Measurements from ENCODE around the gene DPH1. TPM values are rescaled to one million over a fixed set of nuclear protein-coding genes. Genes with fewer than 3 reads are reported as not detected.

The DPH1 gene
- total RNA-seq, 3 donors from 2014 or later (not counting 1 experiment from before 2014, with no cell fraction given): 60.2 to 65.2 (median 63.2) TPM

- H3K4me3 ChIP-seq (ENCODE audit: low read length): no peak overlapping the region
- Mint-ChIP-seq H3K27ac (no peak overlapping the region), H3K36me3 (no peaks in the 10 kb centered on the region), H3K27me3 (ENCODE audit: low read depth in 2 of 2) (peaks cover 28 to 34% of the 10 kb centered on the region in 2 donors), H3K9me3 (no peaks in the 10 kb centered on the region), H3K4me3 (peak overlapping the region; percentile 50), H3K4me1 (peaks cover 19 to 33% of the 10 kb centered on the region in 2 donors)
- intact Hi-C loops (cut with micrococcal nuclease): loop anchor here (10.0 kb wide), 1 partner anchor 123 kb away; no protein-coding TSS in a partner anchor
- peaks cover 46% of the 10 kb centered on the region for H3K4me1 ChIP-seq (ENCODE audit: control insufficient read depth, insufficient read depth, low read length)
- DNase-seq (no peak), ATAC-seq (no peak)
- H3K9me3 ChIP-seq (ENCODE audit: control insufficient read depth, insufficient read depth, low read length): no peaks in the 10 kb centered on the region
- 58% methylated on average over 10 of the region's 11 CpGs for WGBS (ENCODE audit: insufficient coverage)
- H3K27me3 ChIP-seq (ENCODE audit: control insufficient read depth, insufficient read depth, low read length): peaks cover 18% of the 10 kb centered on the region
- H3K36me3 ChIP-seq (ENCODE audit: control insufficient read depth, insufficient read depth, low read length): peaks cover 2% of the 10 kb centered on the region
- no peak overlapping the region for H3K27ac ChIP-seq (ENCODE audit: low read length)
- TF ChIP-seq, protein P1, sequence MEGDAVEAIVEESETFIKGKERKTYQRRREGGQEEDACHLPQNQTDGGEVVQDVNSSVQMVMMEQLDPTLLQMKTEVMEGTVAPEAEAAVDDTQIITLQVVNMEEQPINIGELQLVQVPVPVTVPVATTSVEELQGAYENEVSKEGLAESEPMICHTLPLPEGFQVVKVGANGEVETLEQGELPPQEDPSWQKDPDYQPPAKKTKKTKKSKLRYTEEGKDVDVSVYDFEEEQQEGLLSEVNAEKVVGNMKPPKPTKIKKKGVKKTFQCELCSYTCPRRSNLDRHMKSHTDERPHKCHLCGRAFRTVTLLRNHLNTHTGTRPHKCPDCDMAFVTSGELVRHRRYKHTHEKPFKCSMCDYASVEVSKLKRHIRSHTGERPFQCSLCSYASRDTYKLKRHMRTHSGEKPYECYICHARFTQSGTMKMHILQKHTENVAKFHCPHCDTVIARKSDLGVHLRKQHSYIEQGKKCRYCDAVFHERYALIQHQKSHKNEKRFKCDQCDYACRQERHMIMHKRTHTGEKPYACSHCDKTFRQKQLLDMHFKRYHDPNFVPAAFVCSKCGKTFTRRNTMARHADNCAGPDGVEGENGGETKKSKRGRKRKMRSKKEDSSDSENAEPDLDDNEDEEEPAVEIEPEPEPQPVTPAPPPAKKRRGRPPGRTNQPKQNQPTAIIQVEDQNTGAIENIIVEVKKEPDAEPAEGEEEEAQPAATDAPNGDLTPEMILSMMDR (IDR thresholded peaks at IDR 0.05): no peak
Observed at GRCh38 chr17:2027528-2028233, 2.3 kb upstream of the DPH1 start.

DNA sequence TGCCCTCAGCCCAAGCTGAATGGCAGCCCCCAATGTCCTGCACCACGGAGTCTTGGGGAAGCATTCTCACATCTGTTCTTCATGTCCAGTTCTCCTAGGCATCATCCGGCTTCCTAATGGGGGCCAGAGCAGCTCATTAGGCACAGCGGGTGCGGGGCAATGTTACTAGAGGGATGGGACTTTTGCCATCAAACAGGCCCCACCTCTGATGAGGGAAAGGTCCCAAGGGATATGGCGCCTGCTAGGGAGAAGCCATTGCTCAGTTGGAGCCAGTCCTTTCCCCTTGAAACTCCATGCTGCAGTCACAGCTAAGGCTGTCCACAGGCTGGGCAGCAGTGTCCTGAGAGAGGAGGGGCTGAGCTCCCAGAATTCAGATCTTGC, 1.7 kb upstream of the DPH1 start:
- Histone ChIP-seq H3K27me3 (ENCODE audit: control insufficient read depth, insufficient read depth, low read length) (peaks cover 15% of the 10 kb centered on the region), H3K9me3 (ENCODE audit: control insufficient read depth, insufficient read depth, low read length) (no peaks in the 10 kb centered on the region), H3K36me3 (ENCODE audit: control insufficient read depth, insufficient read depth, low read length) (peaks cover 2% of the 10 kb centered on the region), H3K4me1 (ENCODE audit: control insufficient read depth, insufficient read depth, low read length) (peaks cover 43% of the 10 kb centered on the region), H3K4me3 (ENCODE audit: low read length) (no peak overlapping the region), H3K27ac (ENCODE audit: low read length) (no peak overlapping the region)
- intact Hi-C loops (cut with micrococcal nuclease): loop anchor here (10.0 kb wide), 1 partner anchor 123 kb away; no protein-coding TSS in a partner anchor
- Mint-ChIP-seq H3K27me3 (ENCODE audit: low read depth in 2 of 2) (peaks cover 26 to 32% of the 10 kb centered on the region in 2 donors), H3K4me3 (no peak overlapping the region), H3K4me1 (peaks cover 19 to 33% of the 10 kb centered on the region in 2 donors), H3K27ac (no peak overlapping the region), H3K36me3 (no peaks in the 10 kb centered on the region), H3K9me3 (no peaks in the 10 kb centered on the region)
- TF ChIP-seq, protein P1 (IDR thresholded peaks at IDR 0.05): no peak
- no peak for DNase-seq
- no peak for ATAC-seq
- 94% methylated on average over 5 of the region's 5 CpGs for WGBS (ENCODE audit: insufficient coverage)

GRCh38 chr17:2028737-2029136, 1.2 kb upstream of the DPH1 start:
- intact Hi-C loops (cut with micrococcal nuclease): loop anchor here (10.0 kb wide), 1 partner anchor 124 kb away; no protein-coding TSS in a partner anchor
- Histone ChIP-seq H3K36me3 (ENCODE audit: control insufficient read depth, insufficient read depth, low read length) (peaks cover 5% of the 10 kb centered on the region), H3K27ac (ENCODE audit: low read length) (no peak overlapping the region), H3K9me3 (ENCODE audit: control insufficient read depth, insufficient read depth, low read length) (no peaks in the 10 kb centered on the region), H3K4me3 (ENCODE audit: low read length) (no peak overlapping the region), H3K27me3 (ENCODE audit: control insufficient read depth, insufficient read depth, low read length) (peaks cover 15% of the 10 kb centered on the region), H3K4me1 (ENCODE audit: control insufficient read depth, insufficient read depth, low read length) (peaks cover 40% of the 10 kb centered on the region)
- ATAC-seq (no peak), DNase-seq (no peak)
- Mint-ChIP-seq H3K27me3 (ENCODE audit: low read depth in 2 of 2) (peaks cover 26 to 32% of the 10 kb centered on the region in 2 donors), H3K36me3 (no peaks in the 10 kb centered on the region), H3K4me1 (peaks cover 19 to 33% of the 10 kb centered on the region in 2 donors), H3K9me3 (no peaks in the 10 kb centered on the region), H3K27ac (no peak overlapping the region), H3K4me3 (peak overlapping the region; percentile 58)
- 55% methylated on average over 6 of the region's 6 CpGs for WGBS (ENCODE audit: insufficient coverage)
- TF ChIP-seq, protein P1 (IDR thresholded peaks at IDR 0.05): no peak

All from natural killer cell (primary cell).